H9 (cell line): ENCODE results near the gene LMNTD2. TPM values are rescaled to one million over a fixed set of nuclear protein-coding genes. Genes with fewer than 3 reads are reported as not detected.

Experiments
- DNase-seq: peaks from one replicate; pipeline ENCODE4 v3.0.0-alpha.2; 2017
- H2AFZ ChIP-seq: one replicate; pipeline ENCODE4 v1.6.1; 2013; ENCODE audit warnings: mild to moderate bottlenecking, low read length, control low read depth, moderate library complexity
- H2AK5ac ChIP-seq: 2 replicates; pipeline ENCODE4 v1.6.1; 2013; ENCODE audit warnings: low read length, control low read depth, mixed read lengths; ENCODE audit not compliant: insufficient read length
- H2BK120ac ChIP-seq: one replicate; pipeline ENCODE4 v1.6.1; 2013; ENCODE audit warnings: low read depth, mild to moderate bottlenecking, low read length, control low read depth, inconsistent platforms; ENCODE audit not compliant: poor library complexity, severe bottlenecking
- H2BK12ac ChIP-seq: 2 replicates; pipeline ENCODE4 v1.6.1; 2013; ENCODE audit warnings: low read length, control low read depth, mixed read lengths, low read depth; ENCODE audit not compliant: insufficient read length
- H2BK15ac ChIP-seq: 2 replicates; pipeline ENCODE4 v1.6.1; 2013; ENCODE audit warnings: low read depth, low read length, control low read depth
- H2BK20ac ChIP-seq: one replicate; pipeline ENCODE4 v1.6.1; 2013; ENCODE audit warnings: low read depth, mild to moderate bottlenecking, low read length, control low read depth, inconsistent platforms; ENCODE audit not compliant: poor library complexity, severe bottlenecking
- H2BK5ac ChIP-seq: 2 replicates; pipeline ENCODE4 v1.6.1; 2013; ENCODE audit warnings: low read length, control low read depth, mixed read lengths; ENCODE audit not compliant: insufficient read length
- H3K14ac ChIP-seq: 2 replicates; pipeline ENCODE4 v1.6.1; 2013; ENCODE audit warnings: low read length, control low read depth; ENCODE audit not compliant: insufficient read depth
- H3K18ac ChIP-seq: 2 replicates; pipeline ENCODE4 v1.6.1; 2013; ENCODE audit warnings: low read depth, mild to moderate bottlenecking, mixed read lengths, low read length, control low read depth; ENCODE audit not compliant: insufficient read length
- H3K23ac ChIP-seq: 2 replicates; pipeline ENCODE4 v1.6.1; 2013; ENCODE audit warnings: low read length, control low read depth, mixed read lengths, low read depth; ENCODE audit not compliant: insufficient read length
- H3K23me2 ChIP-seq: 2 replicates; pipeline ENCODE4 v1.6.1; 2013; ENCODE audit warnings: low read depth, mild to moderate bottlenecking, mixed read lengths, low read length, control low read depth; ENCODE audit not compliant: insufficient read length, poor library complexity, severe bottlenecking
- H3K27ac ChIP-seq: 2 replicates; pipeline ENCODE4 v1.5.1; 2013; ENCODE audit warnings: low read length, control low read depth, mixed read lengths, low read depth; ENCODE audit not compliant: insufficient read length
- H3K27me3 ChIP-seq: 2 replicates; pipeline ENCODE4 v1.6.1; 2013; ENCODE audit warnings: low read length, control low read depth, inconsistent platforms; ENCODE audit not compliant: insufficient read depth
- H3K4ac ChIP-seq: 2 replicates; pipeline ENCODE4 v1.6.1; 2013; ENCODE audit warnings: low read depth, mild to moderate bottlenecking, control low read depth, inconsistent platforms, low read length, moderate library complexity
- H3K4me1 ChIP-seq: 2 replicates; pipeline ENCODE4 v1.6.1; 2013; ENCODE audit warnings: low read length, control low read depth, inconsistent platforms; ENCODE audit not compliant: insufficient read depth
- H3K4me2 ChIP-seq: 2 replicates; pipeline ENCODE4 v1.6.1; 2013; ENCODE audit warnings: low read length, control low read depth, mixed read lengths; ENCODE audit not compliant: insufficient read length, insufficient read depth
- H3K56ac ChIP-seq: 2 replicates; pipeline ENCODE4 v1.6.1; 2013; ENCODE audit warnings: low read depth, mild to moderate bottlenecking, mixed read lengths, low read length, control low read depth; ENCODE audit not compliant: insufficient read length
- H3K79me1 ChIP-seq: 2 replicates; pipeline ENCODE4 v1.6.1; 2013; ENCODE audit warnings: low read depth, mild to moderate bottlenecking, moderate library complexity, low read length, control low read depth, inconsistent platforms; ENCODE audit not compliant: insufficient read depth, poor library complexity, severe bottlenecking
- H3K79me2 ChIP-seq: 2 replicates; pipeline ENCODE4 v1.6.1; 2013; ENCODE audit warnings: low read length, control low read depth, inconsistent platforms; ENCODE audit not compliant: insufficient read depth
- H3K9ac ChIP-seq: 2 replicates; pipeline ENCODE4 v1.6.1; 2013; ENCODE audit warnings: low read length, control low read depth, mixed read lengths; ENCODE audit not compliant: insufficient read length; ENCODE audit errors: extremely low read depth
- H3K9me3 ChIP-seq: one replicate; pipeline ENCODE4 v1.6.1; 2013; ENCODE audit warnings: low read depth, low read length, inconsistent platforms; ENCODE audit not compliant: control insufficient read depth
- H3T11ph ChIP-seq: one replicate; pipeline ENCODE4 v1.6.1; 2013; ENCODE audit warnings: mild to moderate bottlenecking, low read length, control low read depth, inconsistent platforms
- H4K20me1 ChIP-seq: one replicate; pipeline ENCODE4 v1.6.1; 2013; ENCODE audit not compliant: control insufficient read depth, insufficient read length, insufficient read depth
- H4K5ac ChIP-seq: 2 replicates; pipeline ENCODE4 v1.6.1; 2013; ENCODE audit warnings: low read depth, mild to moderate bottlenecking, mixed read lengths, low read length, control low read depth; ENCODE audit not compliant: insufficient read length
- H4K8ac ChIP-seq: replicated peaks from 2 replicates; pipeline ENCODE4 v1.6.1; 2013; ENCODE audit warnings: low read length, control low read depth, mixed read lengths, low read depth; ENCODE audit not compliant: insufficient read length
- H4K91ac ChIP-seq: 2 replicates; pipeline ENCODE4 v1.6.1; 2013; ENCODE audit warnings: low read depth, mild to moderate bottlenecking, moderate library complexity, mixed read lengths, low read length, control low read depth; ENCODE audit not compliant: insufficient read length
- H3K27ac Mint-ChIP-seq, 3 experiments: 2 replicates in 2 of 3; 3 replicates in 1 of 3; pipeline ENCODE4 v1.8.0; 2020 to 2021; ENCODE audit warnings: mixed read lengths in 3 of 3, mild to moderate bottlenecking in 1 of 3, moderate library complexity in 1 of 3
- H3K27me3 Mint-ChIP-seq: 2 replicates; pipeline ENCODE4 v1.8.0; 2021; ENCODE audit warnings: low read depth, mild to moderate bottlenecking, moderate library complexity, mixed read lengths
- H3K36me3 Mint-ChIP-seq, 3 experiments: 2 replicates in 2 of 3; 3 replicates in 1 of 3; pipeline ENCODE4 v1.8.0; 2020 to 2021; ENCODE audit warnings: low read depth in 3 of 3, mixed read lengths in 3 of 3; ENCODE audit not compliant: insufficient read depth in 1 of 3
- H3K4me1 Mint-ChIP-seq, 2 experiments: 2 replicates each; pipeline ENCODE4 v1.8.0; 2020; ENCODE audit warnings: mixed read lengths in 2 of 2
- H3K4me3 Mint-ChIP-seq, 2 experiments: 2 replicates in 1 of 2; 3 replicates in 1 of 2; pipeline ENCODE4 v1.8.0; 2020 to 2021; ENCODE audit warnings: mild to moderate bottlenecking in 2 of 2, mixed read lengths in 2 of 2, moderate library complexity in 1 of 2
- H3K9me3 Mint-ChIP-seq, 2 experiments: 2 replicates in 1 of 2; 3 replicates in 1 of 2; pipeline ENCODE4 v1.8.0; 2020; ENCODE audit warnings: mild to moderate bottlenecking in 2 of 2, mixed read lengths in 2 of 2, moderate library complexity in 1 of 2
- CTCF ChIP-seq: fragments of 200-600 bp; sonication (generic); conservative IDR thresholded peaks from 3 replicates; pipeline ENCODE4 v1.8.0; 2021; ENCODE audit warnings: antibody characterized with exemption, mild to moderate bottlenecking
- WGBS: extraction: QIAGEN DNeasy Blood & Tissue Kit; methylation state at CpG from one replicate; pipeline ENCODE4 v1.1.7; 2013; ENCODE audit warnings: missing lambda C conversion rate, low lambda C conversion rate, mixed read lengths; ENCODE audit not compliant: insufficient read length; ENCODE audit errors: extremely low coverage; 5-methylcytosine and 5-hydroxymethylcytosine counted together
- total RNA-seq: library from RNA; stranded (reverse); gene quantifications from 2 replicates; pipeline ENCODE4 v1.2.1, GENCODE V29; 2021

The LMNTD2 gene
- total RNA-seq, 1 experiment from 2014 or later, result 4.7 TPM

- H3K9me3 Mint-ChIP-seq, result no peaks in the 10 kb centered on the region; a peak in 2 of 5 replicates
- no peaks in the 10 kb centered on the region for H3K79me2 ChIP-seq
- no peak overlapping the region for H3K27ac ChIP-seq
- H3K56ac ChIP-seq, result no peak overlapping the region
- no peak for DNase-seq
- H2BK20ac ChIP-seq, result no peak overlapping the region
- WGBS, result no CpG with 5 or more reads among the region's 11 CpGs
- no peak overlapping the region for H3K23ac ChIP-seq
- no peak overlapping the region for H3K9ac ChIP-seq
- H3K27me3 Mint-ChIP-seq, result peaks cover 32% of the 10 kb centered on the region
- H3K4me1 Mint-ChIP-seq, result peaks cover 3 to 8% of the 10 kb centered on the region in 2 experiments
- H3K27me3 ChIP-seq, result peaks cover 5% of the 10 kb centered on the region; the same call in 1 of the 2 replicates
- no peak overlapping the region for H2BK12ac ChIP-seq
- H3K27ac Mint-ChIP-seq, result no peak overlapping the region
- no peaks in the 10 kb centered on the region for H3K4me1 ChIP-seq
- H3K79me1 ChIP-seq, result no peaks in the 10 kb centered on the region
- H3K23me2 ChIP-seq, result peaks cover 7% of the 10 kb centered on the region
- no peak overlapping the region for H4K91ac ChIP-seq
- no peak overlapping the region for H3K4me2 ChIP-seq
- H4K5ac ChIP-seq, result no peak overlapping the region
- no peak overlapping the region for H2BK15ac ChIP-seq
- TF ChIP-seq CTCF, result no peak
- no peak overlapping the region for H2BK120ac ChIP-seq
- H3K14ac ChIP-seq, result no peak overlapping the region; the same call in 1 of the 2 replicates
- no peak overlapping the region for H2AK5ac ChIP-seq
- no peak overlapping the region for H3K4me3 Mint-ChIP-seq
- no peaks in the 10 kb centered on the region for H3K9me3 ChIP-seq
- H3K36me3 Mint-ChIP-seq, result peaks cover 0 to 2% (median 0%) of the 10 kb centered on the region in 3 experiments; a peak in 4 of 7 replicates
- H2AFZ ChIP-seq, result no peak overlapping the region
- H3T11ph ChIP-seq, result no peak overlapping the region
- no peak overlapping the region for H3K18ac ChIP-seq
- no peak overlapping the region for H4K8ac ChIP-seq
- H4K20me1 ChIP-seq, result no peaks in the 10 kb centered on the region
- no peak overlapping the region for H3K4ac ChIP-seq
- no peak overlapping the region for H2BK5ac ChIP-seq
Observed at GRCh38 chr11:553988-554340, 6.6 kb downstream of the LMNTD2 start.
